HEK293 (cell line): ENCODE data around the gene EIF3CL.
"Not testable (repeated sequence)": the region's sequence is repeated elsewhere in the genome, so short reads cannot be mapped to it uniquely, and the experiment has no call there.

ENCODE experiments used
- CTCF ChIA-PET: fragments of 350-600 bp; formaldehyde crosslinking; extraction: SDS; loops from one replicate; lab custom pipeline; 2021; ENCODE audit warnings: antibody characterized with exemption; lab: Yijun Ruan, JAX
- POLR2A ChIA-PET: fragments of 300-600 bp; formaldehyde crosslinking; extraction: SDS; loops from one replicate; lab custom pipeline; 2020; ENCODE audit warnings: antibody characterized with exemption, inconsistent platforms; lab: Yijun Ruan, JAX
- H3K27ac ChIP-seq: fragments of 200-500 bp; sonication (Bioruptor generic); 2 replicates; pipeline ENCODE4 v1.5.1; 2014; ENCODE audit warnings: low read depth, low read length, control low read depth, inconsistent platforms; ENCODE audit errors: extremely low read depth
- H3K36me3 ChIP-seq, 2 experiments: fragments of 200-500 bp in 1 of 2; sonication (Bioruptor generic) in 1 of 2; 1 replicate in 1 of 2; 2 replicates in 1 of 2; pipeline ENCODE4 v1.5.1; 2014 to 2017; ENCODE audit warnings: inconsistent platforms in 2 of 2, low read length in 2 of 2; ENCODE audit not compliant: control insufficient read depth in 2 of 2, insufficient read depth in 1 of 2
- H3K4me1 ChIP-seq: fragments of 200-500 bp; sonication (Bioruptor generic); 2 replicates; pipeline ENCODE4 v1.5.1; 2014; ENCODE audit warnings: mild to moderate bottlenecking, low read length, inconsistent platforms; ENCODE audit not compliant: control insufficient read depth, insufficient read depth
- H3K4me3 ChIP-seq: 2 replicates; pipeline ENCODE4 v1.5.1; 2011; ENCODE audit warnings: low read depth, mild to moderate bottlenecking, control low read depth, low read length, moderate library complexity
- H3K9me3 ChIP-seq: fragments of 200-500 bp; sonication (Bioruptor generic); 2 replicates; pipeline ENCODE4 v1.5.1; 2014; ENCODE audit warnings: low read depth, low read length, inconsistent platforms; ENCODE audit not compliant: control insufficient read depth, insufficient read depth
- ZBTB17 ChIP-seq: fragments of 450-650 bp; formaldehyde crosslinking; IDR thresholded peaks from 2 replicates; pipeline ENCODE4 v1.5.1; 2016; ENCODE audit warnings: missing biosample characterization, missing genetic modification characterization

The EIF3CL gene

DNA sequence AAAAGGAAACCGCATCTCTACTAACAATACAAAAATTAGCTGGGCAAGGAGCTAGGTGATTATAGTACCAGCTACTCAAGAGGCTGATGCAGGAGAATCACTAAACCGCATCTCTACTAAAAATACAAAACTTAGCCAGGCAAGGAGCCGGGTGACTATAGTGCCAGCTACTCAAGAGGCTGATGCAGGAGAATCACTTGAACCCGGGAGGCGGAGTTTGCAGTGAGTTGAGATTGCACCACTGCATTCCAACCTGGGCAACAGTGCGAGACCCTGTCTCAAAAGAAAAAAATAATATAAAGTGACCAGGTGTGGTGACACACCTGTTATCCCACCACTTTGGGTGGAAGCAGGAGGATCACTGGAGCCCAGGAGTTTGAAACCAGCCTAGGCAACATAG lies 65.4 kb downstream of the EIF3CL start:
- H3K4me3 ChIP-seq, H3K27ac ChIP-seq, POLR2A ChIA-PET, H3K36me3 ChIP-seq, CTCF ChIA-PET, H3K9me3 ChIP-seq, H3K4me1 ChIP-seq: not testable (repeated sequence)

DNA sequence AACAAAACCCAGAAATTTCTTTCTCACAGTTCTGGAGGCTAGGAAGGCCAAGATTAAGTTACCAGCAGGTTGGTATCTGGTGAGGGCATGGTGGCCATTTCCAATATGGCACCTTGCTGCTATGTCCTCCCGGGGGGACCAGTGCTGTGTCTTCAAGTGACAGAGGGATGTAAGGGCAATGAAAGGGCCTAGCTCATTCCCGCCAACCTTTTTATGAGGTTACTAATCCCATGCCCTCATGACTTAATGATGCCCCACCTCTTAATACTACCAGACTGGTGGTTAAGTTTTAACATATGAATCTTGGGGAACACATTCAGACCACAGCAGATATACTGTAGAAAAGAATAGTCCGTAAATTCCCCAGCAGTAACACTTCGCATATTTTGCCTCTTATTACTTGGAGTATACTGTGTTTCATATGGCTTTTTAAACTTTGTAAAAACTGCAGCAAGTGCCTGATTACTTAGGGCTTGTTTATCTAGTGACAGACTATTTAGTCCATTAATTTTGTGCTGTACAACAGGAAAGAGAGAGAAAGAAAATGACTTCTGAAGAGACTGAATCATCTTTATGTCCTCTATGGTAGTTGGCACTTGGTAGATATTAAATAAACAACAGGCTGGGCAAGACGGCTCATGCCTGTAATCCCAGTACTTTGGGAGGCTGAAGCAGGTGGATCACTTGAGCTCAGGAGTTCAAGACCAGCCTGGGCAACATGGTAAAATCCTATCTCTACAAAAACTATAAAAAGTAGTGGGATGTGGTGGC lies 66.5 kb downstream of the EIF3CL start:
- H3K4me1 ChIP-seq, CTCF ChIA-PET, POLR2A ChIA-PET, H3K4me3 ChIP-seq, H3K36me3 ChIP-seq, H3K9me3 ChIP-seq, H3K27ac ChIP-seq: not testable (repeated sequence)

DNA sequence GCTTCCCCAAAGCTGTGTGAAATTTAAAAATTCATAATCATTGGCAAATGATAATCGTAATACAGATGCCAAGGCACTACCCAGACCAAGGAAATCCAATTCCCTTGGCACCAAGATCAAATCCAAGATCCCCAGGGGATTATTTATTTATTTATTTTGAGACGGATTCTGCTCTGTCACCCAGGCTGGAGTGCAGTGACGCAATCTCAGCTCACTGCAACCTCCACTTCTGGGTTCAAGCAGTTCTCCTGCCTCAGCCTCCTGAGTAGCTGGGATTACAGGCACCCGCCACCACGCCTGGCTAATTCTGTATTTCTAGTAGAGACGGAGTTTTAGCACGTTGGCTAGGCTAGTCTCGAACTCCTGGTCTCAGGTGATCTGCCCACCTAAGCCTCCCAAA lies 68.0 kb downstream of the EIF3CL start:
- H3K27ac ChIP-seq, H3K36me3 ChIP-seq, H3K4me1 ChIP-seq, CTCF ChIA-PET, H3K9me3 ChIP-seq, H3K4me3 ChIP-seq, POLR2A ChIA-PET: not testable (repeated sequence)

DNA sequence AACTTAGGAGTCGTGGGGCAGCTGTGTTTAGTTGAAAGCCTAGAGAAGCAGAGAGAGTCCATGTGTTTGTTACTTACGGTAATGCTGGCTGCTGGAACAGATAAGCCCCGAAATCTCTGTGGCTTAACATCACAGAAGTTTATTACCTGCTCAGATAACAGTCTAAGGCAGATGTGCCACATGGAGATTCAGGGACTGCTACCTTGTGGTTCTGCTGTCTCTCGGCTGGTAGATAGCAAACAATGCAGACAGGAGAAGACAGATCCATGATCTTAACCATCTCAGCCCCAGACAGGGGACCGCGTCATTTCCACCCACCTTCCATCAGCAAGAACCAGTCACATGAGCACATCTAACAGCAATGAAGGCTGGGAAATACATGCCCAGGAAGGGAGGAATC lies 71.0 kb downstream of the EIF3CL start:
- H3K4me1 ChIP-seq, POLR2A ChIA-PET, H3K4me3 ChIP-seq, H3K9me3 ChIP-seq, H3K36me3 ChIP-seq, CTCF ChIA-PET, H3K27ac ChIP-seq: not testable (repeated sequence)

DNA sequence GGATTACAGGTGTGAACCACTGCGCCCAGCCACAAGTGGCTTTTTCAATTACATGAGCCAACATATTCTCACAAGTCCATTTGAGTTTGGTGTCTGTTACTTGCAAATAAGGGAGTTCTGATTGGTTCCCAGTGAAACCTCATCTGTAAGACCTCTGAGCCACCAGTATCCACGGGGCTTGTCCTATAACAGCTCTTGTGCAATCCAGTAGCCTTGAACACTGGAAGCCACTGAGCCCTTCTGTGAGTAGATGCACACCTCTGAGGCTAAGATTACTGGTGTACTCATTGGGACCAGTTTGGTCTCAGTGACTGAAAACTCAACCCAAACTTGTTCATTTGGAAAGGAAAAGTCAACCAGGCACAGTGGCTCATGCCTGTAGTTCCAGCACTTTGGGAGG lies 72.7 kb downstream of the EIF3CL start:
- H3K36me3 ChIP-seq, H3K9me3 ChIP-seq, H3K4me3 ChIP-seq, H3K27ac ChIP-seq, H3K4me1 ChIP-seq, CTCF ChIA-PET, POLR2A ChIA-PET: not testable (repeated sequence)

DNA sequence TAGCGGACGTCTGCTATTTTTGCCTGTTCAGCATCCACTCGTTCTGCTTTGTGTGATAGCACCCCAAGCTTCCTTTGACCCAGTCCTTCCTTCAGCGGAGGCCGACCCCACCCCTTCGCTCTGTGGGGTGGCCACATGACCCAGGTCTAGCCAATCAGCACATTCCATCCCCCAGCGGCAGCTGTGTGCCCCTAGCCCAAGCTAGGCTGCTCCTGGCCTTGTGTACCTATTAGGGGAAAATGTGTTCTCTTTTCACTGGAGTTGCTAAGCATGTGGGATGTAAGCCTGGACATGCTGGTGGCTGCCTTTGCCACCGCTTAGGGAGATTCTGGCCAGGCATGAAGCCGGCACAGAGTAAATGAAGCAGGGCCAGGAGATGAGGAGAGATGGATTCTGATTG lies 73.4 kb downstream of the EIF3CL start:
- CTCF ChIA-PET, H3K9me3 ChIP-seq, H3K4me1 ChIP-seq, H3K4me3 ChIP-seq, H3K27ac ChIP-seq, H3K36me3 ChIP-seq, POLR2A ChIA-PET: not testable (repeated sequence)
- TF ChIP-seq ZBTB17 (tag by site-specific recombination) = peak; percentile 52
